Measurements from ENCODE around the gene NMB.
"Not testable (repeated sequence)": the region's sequence is repeated elsewhere in the genome, so short reads cannot be mapped to it uniquely, and the experiment has no call there.

The NMB gene

DNA sequence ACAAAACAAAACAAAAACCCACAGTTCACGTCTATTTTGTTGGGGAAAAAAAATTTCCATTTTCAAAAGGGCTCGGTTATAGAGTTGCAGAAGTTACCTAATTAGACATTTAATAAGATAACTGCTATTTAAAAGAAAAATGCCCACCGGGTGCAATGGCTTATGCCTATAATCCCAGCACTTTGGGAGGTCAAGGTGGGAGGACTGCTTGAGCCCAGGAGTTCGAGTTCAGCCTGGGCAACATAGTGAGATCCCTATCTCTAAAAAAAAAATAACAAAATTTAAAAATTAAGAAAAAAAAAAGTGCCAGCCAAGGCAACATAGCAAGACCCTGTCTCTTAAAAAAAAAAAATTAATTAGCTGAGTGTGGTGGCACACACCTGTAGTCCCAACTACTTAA is 38.8 kb upstream of the NMB start:
- CTCF ChIA-PET, result interaction anchor here (1.4 kb wide), 1 partner anchor 13 kb away, joined by 3 read pairs; no protein-coding TSS in a partner anchor
- no peak for DNase-seq (ENCODE audit: low read depth, low spot score)
- TF ChIP-seq, protein P1, sequence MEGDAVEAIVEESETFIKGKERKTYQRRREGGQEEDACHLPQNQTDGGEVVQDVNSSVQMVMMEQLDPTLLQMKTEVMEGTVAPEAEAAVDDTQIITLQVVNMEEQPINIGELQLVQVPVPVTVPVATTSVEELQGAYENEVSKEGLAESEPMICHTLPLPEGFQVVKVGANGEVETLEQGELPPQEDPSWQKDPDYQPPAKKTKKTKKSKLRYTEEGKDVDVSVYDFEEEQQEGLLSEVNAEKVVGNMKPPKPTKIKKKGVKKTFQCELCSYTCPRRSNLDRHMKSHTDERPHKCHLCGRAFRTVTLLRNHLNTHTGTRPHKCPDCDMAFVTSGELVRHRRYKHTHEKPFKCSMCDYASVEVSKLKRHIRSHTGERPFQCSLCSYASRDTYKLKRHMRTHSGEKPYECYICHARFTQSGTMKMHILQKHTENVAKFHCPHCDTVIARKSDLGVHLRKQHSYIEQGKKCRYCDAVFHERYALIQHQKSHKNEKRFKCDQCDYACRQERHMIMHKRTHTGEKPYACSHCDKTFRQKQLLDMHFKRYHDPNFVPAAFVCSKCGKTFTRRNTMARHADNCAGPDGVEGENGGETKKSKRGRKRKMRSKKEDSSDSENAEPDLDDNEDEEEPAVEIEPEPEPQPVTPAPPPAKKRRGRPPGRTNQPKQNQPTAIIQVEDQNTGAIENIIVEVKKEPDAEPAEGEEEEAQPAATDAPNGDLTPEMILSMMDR (IDR thresholded peaks at IDR 0.05; ENCODE audit: insufficient read depth, low read length, missing control alignments), result no peak
- POLR2A ChIA-PET, result interaction anchor here (0.8 kb wide), 1 partner anchor 18 kb away, joined by 3 read pairs; no protein-coding TSS in a partner anchor
- H3K4me3 ChIP-seq (ENCODE audit: low read depth, low read length), result no peak overlapping the region

- CTCF ChIA-PET, result no interaction called here
- TF ChIP-seq, protein P1 (IDR thresholded peaks at IDR 0.05; ENCODE audit: insufficient read depth, low read length, missing control alignments), result no peak
- no peak overlapping the region for H3K4me3 ChIP-seq (ENCODE audit: low read depth, low read length)
- no peak for DNase-seq (ENCODE audit: low read depth, low spot score)
- POLR2A ChIA-PET, result no interaction called here
Observed at GRCh38 chr15:84690342-84690741, 32.3 kb upstream of the NMB start.

GRCh38 chr15:84689858-84690257 is 31.9 kb upstream of the NMB start:
- DNase-seq (ENCODE audit: low read depth, low spot score), result no peak
- ChIA-PET POLR2A (no interaction called here), CTCF (no interaction called here)
- no peak overlapping the region for H3K4me3 ChIP-seq (ENCODE audit: low read depth, low read length)
- TF ChIP-seq, protein P1 (IDR thresholded peaks at IDR 0.05; ENCODE audit: insufficient read depth, low read length, missing control alignments), result no peak

DNA sequence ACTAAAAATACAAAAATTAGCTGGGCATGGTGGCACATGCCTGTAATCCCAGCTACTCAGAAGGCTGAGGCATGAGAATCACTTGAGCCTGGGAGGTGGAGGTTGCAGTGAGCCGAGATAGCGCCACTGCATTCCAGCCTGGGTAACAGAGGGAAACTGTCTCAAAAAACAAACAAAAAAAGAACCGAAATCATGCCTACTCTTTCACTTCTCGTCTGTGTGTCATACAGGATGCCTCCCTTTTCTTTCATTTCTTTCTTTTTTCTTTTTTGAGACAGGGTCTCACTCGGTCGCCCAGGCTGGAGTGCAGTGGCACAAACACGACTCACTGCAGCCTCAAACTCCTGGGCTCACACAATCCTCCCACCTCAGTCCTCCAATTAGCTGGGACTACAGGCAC is 28.4 kb upstream of the NMB start:
- POLR2A ChIA-PET; DNase-seq (ENCODE audit: low read depth, low spot score); H3K4me3 ChIP-seq (ENCODE audit: low read depth, low read length): not testable (repeated sequence)
- CTCF ChIA-PET, result interaction anchor here (1.2 to 1.4 kb wide), 2 partner anchors 11 to 32 kb away, joined by 3 read pairs; partner anchors contain the start of gene WDR73

DNA sequence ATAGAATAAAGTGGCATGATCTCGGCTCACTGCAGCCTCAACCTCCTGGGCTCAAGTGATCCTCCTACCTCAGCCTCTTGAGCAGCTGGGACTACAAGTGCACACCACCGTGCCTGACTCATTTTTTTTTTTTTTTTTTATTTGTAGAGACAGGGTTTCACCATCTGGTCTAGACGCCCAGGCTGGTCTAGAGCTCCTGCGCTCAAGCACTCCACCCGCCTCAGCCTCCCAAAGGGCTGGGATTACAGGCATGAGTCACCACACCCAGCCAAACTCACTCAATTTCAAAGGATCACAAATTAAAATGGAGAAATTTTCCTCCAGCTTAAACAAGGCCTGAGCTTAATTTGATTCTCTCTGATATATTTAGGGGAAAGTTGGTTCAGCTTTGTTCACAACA is 27.3 kb upstream of the NMB start:
- no peak for DNase-seq (ENCODE audit: low read depth, low spot score)
- CTCF ChIA-PET, result interaction anchor here (1.0 to 1.4 kb wide), 2 partner anchors 12 to 31 kb away, joined by 3 read pairs; partner anchors contain the start of gene WDR73
- no peak overlapping the region for H3K4me3 ChIP-seq (ENCODE audit: low read depth, low read length)
- TF ChIP-seq, protein P1 (IDR thresholded peaks at IDR 0.05; ENCODE audit: insufficient read depth, low read length, missing control alignments), result no peak
- POLR2A ChIA-PET, result interaction anchor here (0.7 to 1.1 kb wide), 4 partner anchors 31 to 308 kb away, joined by 3 to 7 read pairs (median 4); partner anchors contain the start of genes SEC11A and WDR73

- DNase-seq (ENCODE audit: low read depth, low spot score), result no peak
- POLR2A ChIA-PET, result no interaction called here
- CTCF ChIA-PET, result no interaction called here
- no peak overlapping the region for H3K4me3 ChIP-seq (ENCODE audit: low read depth, low read length)
- TF ChIP-seq, protein P1 (IDR thresholded peaks at IDR 0.05; ENCODE audit: insufficient read depth, low read length, missing control alignments), result no peak
Observed at GRCh38 chr15:84684092-84684491, 26.1 kb upstream of the NMB start.

DNA sequence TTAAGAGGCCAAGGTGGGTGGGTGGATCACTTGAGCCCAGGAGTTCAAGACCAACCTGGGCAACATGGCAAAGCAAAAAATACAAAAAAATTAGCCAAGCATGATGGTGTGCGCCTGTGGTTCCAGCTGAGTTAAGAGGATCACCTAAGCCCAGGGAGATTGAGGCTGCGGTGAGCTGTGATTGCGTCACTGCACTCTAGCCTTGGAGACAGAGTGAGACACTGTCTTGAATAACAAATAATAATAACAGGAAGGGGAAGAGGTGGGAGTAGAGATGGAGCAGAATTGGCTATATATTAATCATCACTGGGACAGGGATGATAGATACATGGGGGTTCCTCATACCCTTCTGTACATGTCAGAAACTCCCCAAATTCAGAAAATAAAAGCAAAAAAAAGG is 23.8 kb upstream of the NMB start:
- TF ChIP-seq, protein P1 (IDR thresholded peaks at IDR 0.05; ENCODE audit: insufficient read depth, low read length, missing control alignments), result no peak
- H3K4me3 ChIP-seq (ENCODE audit: low read depth, low read length), result no peak overlapping the region
- DNase-seq (ENCODE audit: low read depth, low spot score), result no peak
- ChIA-PET CTCF (interaction anchor here (1.1 to 1.5 kb wide), 3 partner anchors 11 to 28 kb away, joined by 3 to 4 read pairs (median 3); partner anchors contain the start of gene WDR73), POLR2A (no interaction called here)
